Dedifferentiated amniotic fluid mesenchymal stem cell (primary cell): Measurements from ENCODE around the gene ATP2C2.
A peak's percentile ranks its signal among the peaks of the same experiment; 100 is the strongest.

Source experiments
- DNase-seq: peaks from one replicate; pipeline ENCODE4 v3.0.0-alpha.2; 2016; ENCODE audit errors: extremely low spot score

ATP2C2 gene

DNA sequence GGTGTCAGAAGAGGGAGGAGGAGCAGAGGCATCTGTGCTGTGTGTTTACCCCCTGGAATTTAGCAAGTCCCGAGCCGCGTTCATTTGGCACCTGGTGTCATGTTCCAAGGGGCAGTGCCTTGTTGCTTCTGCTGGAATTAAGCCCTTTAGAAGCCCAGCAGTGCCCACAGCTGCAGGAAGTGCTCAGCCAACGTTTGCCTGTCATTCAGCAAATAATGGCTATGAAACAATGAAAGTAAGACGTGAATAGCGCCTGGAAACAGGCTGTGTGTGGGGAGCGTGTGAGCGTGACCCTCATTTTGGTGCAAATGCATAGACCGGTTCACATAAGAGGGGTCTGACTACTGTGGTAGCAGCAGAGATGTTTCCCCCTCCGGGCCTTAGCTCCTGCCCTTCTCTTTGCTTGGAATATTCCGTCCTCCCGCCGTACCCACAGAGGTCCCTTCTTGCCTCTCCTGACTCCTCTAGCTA, 5.8 kb upstream of the ATP2C2 start:
- DNase-seq: no peak

DNA sequence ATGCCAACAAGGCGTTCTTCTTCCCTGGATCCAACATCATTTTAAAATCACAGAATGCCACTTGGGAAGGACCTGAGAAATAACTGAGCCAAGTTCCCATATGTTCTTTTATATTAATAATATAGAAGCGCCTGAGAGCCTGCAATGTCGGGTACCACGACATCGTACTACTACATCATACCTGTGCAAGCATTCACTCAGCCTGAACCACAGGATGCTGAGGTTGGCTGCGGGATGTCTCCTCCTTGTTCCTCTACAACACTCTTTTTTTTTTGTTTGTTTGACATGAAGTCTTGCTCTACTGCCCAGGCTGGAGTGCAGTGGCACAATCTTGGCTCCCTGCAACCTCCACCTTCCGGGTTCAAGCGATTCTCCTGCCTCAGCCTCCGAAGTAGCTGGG, 2.1 kb upstream of the ATP2C2 start:
- no peak for DNase-seq

DNA sequence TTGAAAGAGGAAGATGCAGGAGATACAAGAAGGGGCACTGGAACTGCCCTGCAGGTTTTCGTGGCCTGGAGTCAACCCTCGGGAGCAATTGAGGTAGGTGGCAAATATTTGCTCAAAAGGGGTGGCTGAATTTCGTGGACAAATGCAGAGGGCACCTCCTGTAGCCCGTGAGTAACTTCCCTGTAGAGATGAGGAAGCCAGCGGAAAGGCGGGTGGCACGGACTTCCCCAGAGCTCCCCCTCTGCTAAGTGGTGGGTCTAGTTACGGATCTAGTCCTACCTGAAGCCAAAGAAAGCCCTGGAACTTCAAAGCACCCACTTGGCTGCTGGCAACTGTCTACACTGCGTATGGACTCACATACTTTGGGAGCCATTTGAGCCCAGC, 1.0 kb upstream of the ATP2C2 start:
- DNase-seq: no peak

GRCh38 chr16:84367750-84368307, 509 bp upstream of the ATP2C2 start:
- DNase-seq: no peak

GRCh38 chr16:84369105-84369504, 767 bp downstream of the ATP2C2 start:
- DNase-seq: no peak

GRCh38 chr16:84369938-84370627, 1.7 kb downstream of the ATP2C2 start:
- DNase-seq: no peak

DNA sequence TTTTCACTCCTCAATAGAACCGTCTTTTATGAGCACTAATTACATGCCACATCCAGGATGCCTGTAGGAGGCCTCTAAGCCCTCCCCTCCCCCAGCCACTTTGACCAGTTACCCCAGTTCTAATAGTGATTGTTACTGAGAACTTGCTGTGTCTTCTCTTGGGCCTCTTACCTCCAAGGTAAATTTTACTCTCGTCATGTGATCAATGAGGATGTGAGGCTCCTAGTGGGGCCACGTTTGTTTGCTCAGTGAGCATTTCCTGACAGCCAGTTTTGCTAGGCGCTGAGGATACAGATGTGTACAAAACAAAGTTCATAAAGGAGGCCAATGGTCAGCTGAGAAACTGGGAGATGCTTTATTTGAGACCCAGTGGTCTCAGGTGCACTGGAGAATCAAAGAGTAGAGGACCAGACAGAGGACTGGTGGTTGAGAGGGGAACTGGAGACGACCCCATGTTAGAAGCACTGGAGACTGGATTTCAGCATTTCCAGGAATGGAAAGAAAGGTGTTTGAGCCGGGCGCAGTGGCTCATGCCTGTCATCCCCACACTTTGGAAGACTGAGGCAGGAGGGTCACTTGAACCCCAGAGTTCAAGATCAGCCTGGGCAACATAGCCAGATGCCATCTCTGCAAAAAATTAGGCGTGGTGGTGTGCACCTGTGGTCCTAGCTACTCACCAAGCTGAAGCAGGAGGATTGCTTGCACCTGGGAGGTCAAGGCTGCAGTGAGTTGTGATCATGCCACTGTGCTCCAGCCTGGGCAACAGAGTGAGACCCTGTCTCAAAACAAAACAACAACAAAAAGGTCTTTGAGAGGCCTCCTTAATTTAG, 2.6 kb downstream of the ATP2C2 start:
- no peak for DNase-seq

- no peak for DNase-seq
Measured at GRCh38 chr16:84371553-84371865, 3.2 kb downstream of the ATP2C2 start.

DNA sequence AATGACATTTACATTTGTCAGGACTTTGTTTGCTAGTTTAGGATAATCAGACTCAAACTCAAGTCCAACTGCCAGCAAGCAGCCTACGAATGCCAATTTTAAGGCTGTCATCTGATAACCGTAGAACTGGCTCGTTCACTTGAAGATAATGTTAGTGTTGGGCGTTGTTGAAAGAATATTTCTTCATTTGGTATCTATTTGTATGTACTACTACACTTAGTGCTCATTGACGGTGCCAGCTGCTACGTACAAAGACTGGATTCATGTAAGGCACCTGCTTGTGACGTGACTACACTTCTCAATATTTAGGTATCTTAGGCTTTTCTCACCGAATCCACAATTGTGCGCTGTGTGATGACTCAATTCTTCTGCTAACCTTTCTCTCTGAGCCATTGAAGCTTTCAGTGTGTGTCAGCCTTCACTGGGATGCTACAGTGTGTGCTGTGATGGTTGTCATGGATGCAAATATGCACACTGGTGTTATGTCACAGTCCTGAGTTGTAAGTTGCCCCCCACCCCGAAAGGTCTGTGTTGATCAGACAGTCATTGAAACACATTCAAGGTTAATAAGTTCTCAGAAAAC, 5.7 kb downstream of the ATP2C2 start:
- DNase-seq: no peak

GRCh38 chr16:84378099-84378498, 9.8 kb downstream of the ATP2C2 start:
- DNase-seq: no peak

DNA sequence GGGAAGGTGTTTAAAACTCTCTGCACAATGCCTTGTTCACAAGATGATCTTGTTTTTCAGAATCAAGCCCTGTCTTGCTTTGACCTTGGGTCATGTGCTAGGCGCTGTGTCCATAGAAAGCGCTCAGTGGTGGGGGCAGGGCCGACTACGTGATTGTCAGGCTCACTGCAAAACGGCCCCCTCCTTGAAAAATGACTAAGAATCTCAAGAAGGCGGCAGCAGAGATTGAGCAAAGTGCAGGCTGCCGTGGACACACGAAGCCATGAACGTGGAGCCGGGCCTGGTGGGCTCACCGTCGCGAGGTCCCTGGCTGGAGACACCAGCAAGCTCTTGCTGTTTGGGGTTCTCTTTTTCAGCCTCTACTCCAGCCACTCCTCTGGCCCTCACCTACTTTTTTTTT, 10.2 kb downstream of the ATP2C2 start:
- no peak for DNase-seq

GRCh38 chr16:84379008-84379708, 10.8 kb downstream of the ATP2C2 start:
- no peak for DNase-seq

DNA sequence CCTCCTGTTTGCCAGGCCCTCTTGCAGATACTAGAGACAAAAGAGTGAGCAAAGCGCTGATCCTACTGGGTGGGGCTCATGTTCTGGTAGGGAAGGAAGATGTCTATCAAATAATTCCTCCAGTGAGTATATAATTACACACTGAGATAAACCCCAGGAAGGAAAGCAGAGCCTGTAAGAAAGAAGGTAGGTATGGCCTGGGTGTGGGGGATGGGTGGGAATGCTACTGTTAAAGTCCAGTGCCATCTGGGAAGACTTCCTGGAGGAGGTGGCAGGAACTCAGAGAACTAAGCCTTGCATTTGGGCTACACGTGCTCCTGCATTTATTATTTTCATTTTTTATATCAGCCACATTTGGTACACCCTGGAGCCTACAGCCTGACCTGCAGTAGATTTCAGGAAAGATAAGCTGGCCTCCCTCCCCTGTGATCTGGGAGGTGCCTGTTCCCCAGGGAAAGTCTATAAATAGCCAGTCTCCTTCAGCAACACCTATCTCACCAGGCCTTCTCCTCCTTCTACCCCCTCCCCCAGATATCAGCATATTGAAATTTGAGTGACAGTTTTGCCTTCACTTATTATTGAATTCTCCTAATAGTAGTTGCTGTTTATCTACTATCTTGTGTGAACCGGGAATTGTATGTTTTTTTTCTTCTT, 11.5 kb downstream of the ATP2C2 start:
- no peak for DNase-seq

DNA sequence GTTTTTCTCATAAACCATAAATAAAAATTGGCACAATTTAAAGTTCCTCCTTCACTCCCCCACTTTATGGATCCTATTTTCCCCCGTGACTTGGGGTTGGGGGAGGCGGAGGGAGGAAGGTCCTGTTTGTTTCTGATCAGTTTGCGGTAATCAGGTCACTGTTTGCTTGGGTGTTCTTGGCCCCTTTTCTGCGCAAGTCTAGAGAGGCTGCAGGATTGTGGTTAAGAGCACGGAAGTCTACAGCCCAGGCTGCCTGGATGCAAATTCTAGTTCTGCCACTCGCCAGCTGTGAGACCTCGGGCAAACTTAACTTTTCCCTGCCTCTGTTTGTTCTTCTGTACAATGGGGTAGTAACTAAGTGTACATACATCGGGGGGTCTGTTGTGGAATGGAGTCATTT, 12.1 kb downstream of the ATP2C2 start:
- DNase-seq: no peak

GRCh38 chr16:84382396-84382795, 14.1 kb downstream of the ATP2C2 start:
- DNase-seq: no peak

- DNase-seq: no peak
Measured at GRCh38 chr16:84383106-84383505, 14.8 kb downstream of the ATP2C2 start.

GRCh38 chr16:84386047-84386446, 17.7 kb downstream of the ATP2C2 start:
- DNase-seq: no peak

- no peak for DNase-seq
Measured at GRCh38 chr16:84387021-84387420, 18.7 kb downstream of the ATP2C2 start.

DNA sequence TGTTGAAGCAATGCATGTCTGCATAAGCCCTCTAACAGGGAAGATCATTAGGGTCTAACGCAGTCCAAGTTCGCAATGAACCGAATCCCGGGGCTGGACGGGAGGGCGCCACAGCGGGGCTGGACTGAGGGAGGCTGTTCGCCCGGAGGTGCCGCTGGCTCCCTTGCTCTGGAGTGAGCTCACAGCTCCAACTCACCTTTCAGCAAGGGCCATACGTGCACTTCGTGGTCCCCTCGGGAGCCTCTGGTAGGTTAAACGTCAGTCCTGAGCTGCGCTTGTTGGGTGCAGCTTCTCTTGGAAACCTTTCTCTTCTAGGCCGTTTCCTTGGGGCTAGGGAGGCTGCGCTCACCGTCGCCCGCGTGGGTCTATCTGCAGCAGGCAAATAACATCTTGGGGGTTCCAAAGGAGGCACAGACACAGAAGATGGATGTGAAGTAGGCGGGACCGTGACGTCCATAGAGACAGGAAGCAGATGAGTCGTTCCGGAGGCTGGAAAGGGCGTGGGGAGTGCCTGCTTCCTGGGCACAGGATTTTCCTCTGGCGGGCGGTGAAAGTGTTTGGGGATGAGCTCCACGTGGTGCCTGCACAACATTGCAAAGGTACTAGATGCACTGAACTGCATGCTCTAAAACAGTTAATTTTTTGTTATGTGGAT, 21.9 kb downstream of the ATP2C2 start:
- DNase-seq: no peak

GRCh38 chr16:84391151-84392030, 23.1 kb downstream of the ATP2C2 start:
- peak; percentile 35 for DNase-seq
